ENCODE results near the gene PHC2.

The PHC2 gene

GRCh38 chr1:33319186-33319948 lies 111.5 kb downstream of the PHC2 start:
- Histone ChIP-seq H3K79me1 (ENCODE audit: low read length) (no peaks in the 10 kb centered on the region), H4K5ac (ENCODE audit: low read length) (no peak overlapping the region), H3K23ac (ENCODE audit: low read length) (no peak overlapping the region), H2BK120ac (ENCODE audit: low read depth, low read length) (no peak overlapping the region), H3K18ac (ENCODE audit: low read length) (no peak overlapping the region), H3K27ac (ENCODE audit: low read depth, low read length) (no peak overlapping the region), H4K8ac (ENCODE audit: low read depth, low read length) (no peak overlapping the region), H3K27me3 (ENCODE audit: insufficient read depth, low read length, poor library complexity) (no peaks in the 10 kb centered on the region), H3K79me2 (ENCODE audit: control insufficient read depth, insufficient read depth, low read length) (no peaks in the 10 kb centered on the region), H2AK5ac (ENCODE audit: low read length) (no peak overlapping the region), H3K4me2 (ENCODE audit: low read length) (no peak overlapping the region), H3K9ac (ENCODE audit: low read length) (no peak overlapping the region), H3K4me3 (ENCODE audit: low read length) (no peak overlapping the region), H3K36me3 (ENCODE audit: control insufficient read depth, insufficient read depth, low read length) (no peaks in the 10 kb centered on the region), H3K4me1 (ENCODE audit: control insufficient read depth, low read depth, low read length) (no peaks in the 10 kb centered on the region), H3K4ac (ENCODE audit: low read depth, low read length) (no peak overlapping the region), H3K56ac (ENCODE audit: low read length) (no peak overlapping the region), H2BK15ac (replicated peaks; ENCODE audit: low read depth) (no peak overlapping the region), H2BK5ac (ENCODE audit: low read length) (no peak overlapping the region)
- WGBS (ENCODE audit: extremely low coverage, insufficient coverage, low lambda C conversion rate), result no CpG with 5 or more reads among the region's 9 CpGs
- no peak for DNase-seq

- Histone ChIP-seq H4K5ac (ENCODE audit: low read length) (no peak overlapping the region), H3K18ac (ENCODE audit: low read length) (no peak overlapping the region), H3K27me3 (ENCODE audit: insufficient read depth, low read length, poor library complexity) (no peaks in the 10 kb centered on the region), H2BK15ac (replicated peaks; ENCODE audit: low read depth) (no peak overlapping the region), H3K79me1 (ENCODE audit: low read length) (no peaks in the 10 kb centered on the region), H3K56ac (ENCODE audit: low read length) (no peak overlapping the region), H4K8ac (ENCODE audit: low read depth, low read length) (no peak overlapping the region), H2AK5ac (ENCODE audit: low read length) (no peak overlapping the region), H3K4me1 (ENCODE audit: control insufficient read depth, low read depth, low read length) (no peaks in the 10 kb centered on the region), H3K4ac (ENCODE audit: low read depth, low read length) (no peak overlapping the region), H3K4me3 (ENCODE audit: low read length) (no peak overlapping the region), H3K23ac (ENCODE audit: low read length) (no peak overlapping the region), H3K79me2 (ENCODE audit: control insufficient read depth, insufficient read depth, low read length) (no peaks in the 10 kb centered on the region), H2BK120ac (ENCODE audit: low read depth, low read length) (no peak overlapping the region), H3K36me3 (ENCODE audit: control insufficient read depth, insufficient read depth, low read length) (no peaks in the 10 kb centered on the region), H2BK5ac (ENCODE audit: low read length) (no peak overlapping the region), H3K27ac (ENCODE audit: low read depth, low read length) (no peak overlapping the region), H3K9ac (ENCODE audit: low read length) (no peak overlapping the region), H3K4me2 (ENCODE audit: low read length) (no peak overlapping the region)
- DNase-seq, result no peak
- no CpG with 5 or more reads among the region's 6 CpGs for WGBS (ENCODE audit: extremely low coverage, insufficient coverage, low lambda C conversion rate)
Observed at GRCh38 chr1:33317946-33318345, 112.9 kb downstream of the PHC2 start.

GRCh38 chr1:33317354-33317753 lies 113.5 kb downstream of the PHC2 start:
- H4K8ac ChIP-seq (ENCODE audit: low read depth, low read length), result no peak overlapping the region
- no peak overlapping the region for H3K4me2 ChIP-seq (ENCODE audit: low read length)
- H3K4me3 ChIP-seq (ENCODE audit: low read length), result no peak overlapping the region
- no peak overlapping the region for H3K27ac ChIP-seq (ENCODE audit: low read depth, low read length)
- H3K36me3 ChIP-seq (ENCODE audit: control insufficient read depth, insufficient read depth, low read length), result no peaks in the 10 kb centered on the region
- no peak overlapping the region for H2AK5ac ChIP-seq (ENCODE audit: low read length)
- no peak overlapping the region for H4K5ac ChIP-seq (ENCODE audit: low read length)
- H3K4me1 ChIP-seq (ENCODE audit: control insufficient read depth, low read depth, low read length), result no peaks in the 10 kb centered on the region
- no peaks in the 10 kb centered on the region for H3K27me3 ChIP-seq (ENCODE audit: insufficient read depth, low read length, poor library complexity)
- WGBS (ENCODE audit: extremely low coverage, insufficient coverage, low lambda C conversion rate), result no CpG with 5 or more reads among the region's 1 CpG
- no peak overlapping the region for H3K23ac ChIP-seq (ENCODE audit: low read length)
- H2BK15ac ChIP-seq (replicated peaks; ENCODE audit: low read depth), result no peak overlapping the region
- DNase-seq, result no peak
- no peak overlapping the region for H3K9ac ChIP-seq (ENCODE audit: low read length)
- no peaks in the 10 kb centered on the region for H3K79me2 ChIP-seq (ENCODE audit: control insufficient read depth, insufficient read depth, low read length)
- no peak overlapping the region for H3K4ac ChIP-seq (ENCODE audit: low read depth, low read length)
- H2BK120ac ChIP-seq (ENCODE audit: low read depth, low read length), result no peak overlapping the region
- no peak overlapping the region for H2BK5ac ChIP-seq (ENCODE audit: low read length)
- H3K18ac ChIP-seq (ENCODE audit: low read length), result no peak overlapping the region
- no peaks in the 10 kb centered on the region for H3K79me1 ChIP-seq (ENCODE audit: low read length)
- no peak overlapping the region for H3K56ac ChIP-seq (ENCODE audit: low read length)

GRCh38 chr1:33316601-33317000 lies 114.3 kb downstream of the PHC2 start:
- no peak overlapping the region for H2BK15ac ChIP-seq (replicated peaks; ENCODE audit: low read depth)
- no peak overlapping the region for H3K4ac ChIP-seq (ENCODE audit: low read depth, low read length)
- H3K27me3 ChIP-seq (ENCODE audit: insufficient read depth, low read length, poor library complexity), result no peaks in the 10 kb centered on the region
- no peak overlapping the region for H3K4me2 ChIP-seq (ENCODE audit: low read length)
- no peak overlapping the region for H2AK5ac ChIP-seq (ENCODE audit: low read length)
- H2BK5ac ChIP-seq (ENCODE audit: low read length), result no peak overlapping the region
- no peak overlapping the region for H4K5ac ChIP-seq (ENCODE audit: low read length)
- no peaks in the 10 kb centered on the region for H3K36me3 ChIP-seq (ENCODE audit: control insufficient read depth, insufficient read depth, low read length)
- no peak overlapping the region for H3K23ac ChIP-seq (ENCODE audit: low read length)
- H3K4me1 ChIP-seq (ENCODE audit: control insufficient read depth, low read depth, low read length), result no peaks in the 10 kb centered on the region
- H3K18ac ChIP-seq (ENCODE audit: low read length), result no peak overlapping the region
- WGBS (ENCODE audit: extremely low coverage, insufficient coverage, low lambda C conversion rate), result no CpG with 5 or more reads among the region's 2 CpGs
- H2BK120ac ChIP-seq (ENCODE audit: low read depth, low read length), result no peak overlapping the region
- H3K27ac ChIP-seq (ENCODE audit: low read depth, low read length), result no peak overlapping the region
- DNase-seq, result no peak
- H3K9ac ChIP-seq (ENCODE audit: low read length), result no peak overlapping the region
- H3K79me2 ChIP-seq (ENCODE audit: control insufficient read depth, insufficient read depth, low read length), result no peaks in the 10 kb centered on the region
- H3K79me1 ChIP-seq (ENCODE audit: low read length), result no peaks in the 10 kb centered on the region
- H3K4me3 ChIP-seq (ENCODE audit: low read length), result no peak overlapping the region
- no peak overlapping the region for H4K8ac ChIP-seq (ENCODE audit: low read depth, low read length)
- peak overlapping the region; percentile 7 for H3K56ac ChIP-seq (ENCODE audit: low read length)

- Histone ChIP-seq H4K5ac (ENCODE audit: low read length) (no peak overlapping the region), H3K56ac (ENCODE audit: low read length) (no peak overlapping the region), H2BK15ac (replicated peaks; ENCODE audit: low read depth) (no peak overlapping the region), H3K18ac (ENCODE audit: low read length) (no peak overlapping the region), H3K4me3 (ENCODE audit: low read length) (no peak overlapping the region), H2BK120ac (ENCODE audit: low read depth, low read length) (no peak overlapping the region), H3K79me2 (ENCODE audit: control insufficient read depth, insufficient read depth, low read length) (no peaks in the 10 kb centered on the region), H3K23ac (ENCODE audit: low read length) (no peak overlapping the region), H2BK5ac (ENCODE audit: low read length) (no peak overlapping the region), H3K79me1 (ENCODE audit: low read length) (no peaks in the 10 kb centered on the region), H3K4me1 (ENCODE audit: control insufficient read depth, low read depth, low read length) (no peaks in the 10 kb centered on the region), H3K27me3 (ENCODE audit: insufficient read depth, low read length, poor library complexity) (no peaks in the 10 kb centered on the region), H3K36me3 (ENCODE audit: control insufficient read depth, insufficient read depth, low read length) (no peaks in the 10 kb centered on the region), H3K9ac (ENCODE audit: low read length) (no peak overlapping the region), H3K4me2 (ENCODE audit: low read length) (no peak overlapping the region), H3K4ac (ENCODE audit: low read depth, low read length) (no peak overlapping the region), H3K27ac (ENCODE audit: low read depth, low read length) (no peak overlapping the region), H2AK5ac (ENCODE audit: low read length) (no peak overlapping the region), H4K8ac (ENCODE audit: low read depth, low read length) (no peak overlapping the region)
- WGBS (ENCODE audit: extremely low coverage, insufficient coverage, low lambda C conversion rate), result no CpG with 5 or more reads among the region's 9 CpGs
- no peak for DNase-seq
Observed at GRCh38 chr1:33314416-33314815, 116.5 kb downstream of the PHC2 start.

GRCh38 chr1:33312413-33312749 lies 118.5 kb downstream of the PHC2 start:
- no peak overlapping the region for H3K4ac ChIP-seq (ENCODE audit: low read depth, low read length)

More at GRCh38 chr1:33312413-33312749, 118.5 kb downstream of the PHC2 start:
- H3K4me3 ChIP-seq (ENCODE audit: low read length), result no peak overlapping the region
- WGBS (ENCODE audit: extremely low coverage, insufficient coverage, low lambda C conversion rate), result no CpG with 5 or more reads among the region's 5 CpGs
- H3K4me2 ChIP-seq (ENCODE audit: low read length), result no peak overlapping the region
- no peak overlapping the region for H2BK15ac ChIP-seq (replicated peaks; ENCODE audit: low read depth)
- H3K36me3 ChIP-seq (ENCODE audit: control insufficient read depth, insufficient read depth, low read length), result no peaks in the 10 kb centered on the region
- no peak overlapping the region for H3K27ac ChIP-seq (ENCODE audit: low read depth, low read length)
- H3K23ac ChIP-seq (ENCODE audit: low read length), result no peak overlapping the region
- no peaks in the 10 kb centered on the region for H3K4me1 ChIP-seq (ENCODE audit: control insufficient read depth, low read depth, low read length)
- no peak overlapping the region for H3K9ac ChIP-seq (ENCODE audit: low read length)
- H2BK5ac ChIP-seq (ENCODE audit: low read length), result no peak overlapping the region
- no peak overlapping the region for H3K56ac ChIP-seq (ENCODE audit: low read length)
- no peak overlapping the region for H2AK5ac ChIP-seq (ENCODE audit: low read length)
- H3K27me3 ChIP-seq (ENCODE audit: insufficient read depth, low read length, poor library complexity), result no peaks in the 10 kb centered on the region
- H3K79me2 ChIP-seq (ENCODE audit: control insufficient read depth, insufficient read depth, low read length), result no peaks in the 10 kb centered on the region
- no peak for DNase-seq
- H3K18ac ChIP-seq (ENCODE audit: low read length), result no peak overlapping the region
- H3K79me1 ChIP-seq (ENCODE audit: low read length), result no peaks in the 10 kb centered on the region
- no peak overlapping the region for H4K8ac ChIP-seq (ENCODE audit: low read depth, low read length)
- H2BK120ac ChIP-seq (ENCODE audit: low read depth, low read length), result no peak overlapping the region
- H4K5ac ChIP-seq (ENCODE audit: low read length), result no peak overlapping the region
